Activated CD8-positive, alpha-beta memory T cell treated with anti-CD3 and anti-CD28 coated beads, Interleukin-2, amount 50 U/mL, for 48 hours (primary cell): ENCODE results near the gene RPS24.
A peak's percentile ranks its signal among the peaks of the same experiment; 100 is the strongest.

Experiments used
- DNase-seq: peaks from one replicate; pipeline ENCODE4 v3.0.0-alpha.2; 2020

RPS24 gene

DNA sequence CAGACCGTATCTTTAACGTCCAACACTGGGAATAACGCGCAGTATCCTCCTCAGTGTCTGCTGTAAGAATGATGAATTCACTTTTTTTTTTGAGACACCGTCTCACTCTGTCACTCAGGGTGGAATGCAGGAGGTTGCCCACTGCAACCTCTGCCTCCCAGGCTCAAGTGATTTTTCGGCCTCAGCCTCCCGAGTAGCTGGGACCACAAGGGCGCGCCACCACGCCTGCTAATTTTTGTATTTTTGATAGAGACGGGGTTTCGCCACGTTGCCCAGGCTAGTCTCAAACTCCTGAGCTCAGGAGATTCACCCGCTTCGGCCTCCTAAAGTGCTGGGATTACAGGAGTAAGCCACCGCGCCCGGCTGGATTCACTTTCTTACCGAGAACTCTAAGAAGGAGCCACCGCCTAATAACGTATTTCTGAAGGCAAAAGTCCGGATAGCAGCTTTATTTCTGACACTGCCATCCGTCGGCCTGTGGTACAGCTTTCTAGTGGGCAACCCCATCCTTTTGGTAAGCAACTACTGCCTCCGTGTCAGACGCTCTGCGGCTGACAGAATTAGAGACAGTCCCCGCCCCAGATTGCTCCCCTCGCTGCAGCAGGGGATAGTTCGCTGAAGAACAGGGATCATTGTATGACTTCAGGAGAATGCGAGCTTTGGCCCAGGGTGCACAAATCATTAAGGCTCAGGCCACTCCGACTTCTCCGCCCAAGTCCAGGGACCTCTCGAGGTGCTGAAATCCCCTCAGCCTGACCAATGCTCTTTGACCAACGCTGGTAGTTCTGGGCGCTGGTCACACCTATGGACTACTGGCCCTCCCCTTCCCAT is 5.0 kb upstream of the RPS24 start:
- DNase-seq = peak; percentile 62

- DNase-seq = peak; percentile 93
Measured at GRCh38 chr10:78029269-78030226, 4.1 kb upstream of the RPS24 start, which contains the start of gene POLR3A. Gene POLR3A, minus strand, starts transcription at chr10:78029515. Its CDS starts 108 bp downstream, at chr10:78029407.

GRCh38 chr10:78033387-78033636 is 351 bp upstream of the RPS24 start:
- no peak for DNase-seq

GRCh38 chr10:78035025-78035424 is 1.4 kb downstream of the RPS24 start:
- DNase-seq = no peak

DNA sequence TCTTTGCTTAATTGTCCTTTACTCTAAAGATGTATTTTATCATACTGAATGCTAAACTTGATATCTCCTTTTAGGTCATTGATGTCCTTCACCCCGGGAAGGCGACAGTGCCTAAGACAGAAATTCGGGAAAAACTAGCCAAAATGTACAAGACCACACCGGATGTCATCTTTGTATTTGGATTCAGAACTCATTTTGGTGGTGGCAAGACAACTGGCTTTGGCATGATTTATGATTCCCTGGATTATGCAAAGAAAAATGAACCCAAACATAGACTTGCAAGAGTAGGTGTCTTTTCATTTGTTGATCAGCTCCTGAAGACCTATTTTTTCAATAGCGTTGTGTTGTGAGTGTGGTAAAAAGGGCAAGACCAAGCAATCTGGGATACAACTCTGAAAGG is 1.8 kb downstream of the RPS24 start:
- DNase-seq = no peak

- DNase-seq = no peak
Measured at GRCh38 chr10:78035933-78036583, 2.4 kb downstream of the RPS24 start.

DNA sequence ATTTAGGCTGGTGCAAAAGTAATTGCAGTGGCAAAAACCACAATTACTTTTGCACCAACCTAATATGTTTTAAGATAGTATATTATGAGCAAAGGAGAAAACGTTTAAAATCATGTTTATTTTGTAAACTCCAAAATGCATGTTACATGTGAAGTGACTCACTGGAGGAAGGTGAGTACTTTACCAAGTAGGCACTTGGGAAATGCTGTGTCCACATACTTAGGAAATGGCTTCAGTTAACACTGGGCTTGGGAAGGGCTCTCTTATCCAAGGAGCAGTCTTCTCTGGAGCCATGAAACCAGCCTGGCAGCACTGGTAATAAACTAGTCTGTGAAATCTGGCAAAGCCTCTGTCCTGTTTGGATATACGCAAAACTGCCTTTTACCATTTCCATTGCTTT is 4.4 kb downstream of the RPS24 start:
- no peak for DNase-seq

DNA sequence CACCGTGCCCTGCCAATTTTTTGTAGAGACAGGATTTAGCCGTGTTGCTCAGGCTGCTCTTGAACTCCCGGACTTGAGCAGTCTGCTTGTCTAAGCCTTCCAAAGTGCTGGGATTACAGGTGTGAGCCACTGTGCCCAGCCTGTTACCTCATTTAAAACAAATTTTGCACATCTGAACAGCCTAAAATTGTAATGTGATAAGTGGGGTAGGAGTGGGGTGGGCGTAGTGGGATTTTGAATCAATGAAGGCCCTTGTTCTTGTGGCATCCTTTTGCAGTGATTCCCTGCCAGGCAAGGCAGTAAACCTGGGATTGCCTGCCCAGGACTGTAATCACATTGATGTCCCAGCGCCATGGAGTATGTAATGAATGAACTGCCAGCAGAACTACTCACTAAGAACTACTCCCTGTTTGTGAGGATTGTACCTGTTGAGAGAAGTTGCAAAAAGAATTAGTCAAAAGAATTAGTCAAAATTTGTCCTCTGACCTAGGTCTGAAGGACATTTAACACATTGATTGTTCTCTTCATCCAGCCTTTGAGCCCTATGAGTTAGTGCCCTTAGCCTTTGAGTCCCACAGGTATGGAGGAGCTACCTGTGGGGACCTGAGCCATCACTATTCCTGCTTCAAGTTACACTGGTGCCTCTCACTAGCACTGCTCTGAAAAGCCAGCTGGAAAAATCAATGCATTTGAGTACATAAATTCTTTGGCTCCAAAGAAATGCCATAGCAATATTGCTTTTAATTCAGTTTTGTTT is 5.3 kb downstream of the RPS24 start:
- DNase-seq = no peak

- no peak for DNase-seq
Measured at GRCh38 chr10:78039743-78040142, 6.1 kb downstream of the RPS24 start.

GRCh38 chr10:78041170-78042057 is 7.8 kb downstream of the RPS24 start:
- peak; percentile 70 for DNase-seq

GRCh38 chr10:78042058-78042751 is 8.5 kb downstream of the RPS24 start:
- peak; percentile 63 for DNase-seq

DNA sequence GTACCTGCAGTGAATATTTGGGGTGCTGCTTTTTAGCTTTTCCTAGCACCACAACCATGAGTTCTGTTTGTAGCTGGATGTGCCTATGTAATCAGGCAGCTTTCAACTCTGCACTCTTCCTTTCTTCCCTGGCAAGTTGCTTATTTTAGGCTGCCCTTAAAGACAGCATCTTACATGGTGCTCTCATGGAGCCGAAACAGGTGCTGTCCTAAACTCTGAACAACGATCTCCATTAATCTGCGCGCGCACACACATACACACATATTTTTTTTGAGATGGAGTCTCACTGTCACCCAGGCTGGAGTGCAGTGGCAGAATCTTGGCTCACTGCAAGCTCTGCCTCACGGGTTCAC is 9.1 kb downstream of the RPS24 start:
- peak; percentile 55 for DNase-seq

- no peak for DNase-seq
Measured at GRCh38 chr10:78044179-78044578, 10.5 kb downstream of the RPS24 start.

GRCh38 chr10:78044699-78045098 is 11.0 kb downstream of the RPS24 start:
- no peak for DNase-seq

GRCh38 chr10:78045237-78045636 is 11.6 kb downstream of the RPS24 start:
- DNase-seq = no peak

DNA sequence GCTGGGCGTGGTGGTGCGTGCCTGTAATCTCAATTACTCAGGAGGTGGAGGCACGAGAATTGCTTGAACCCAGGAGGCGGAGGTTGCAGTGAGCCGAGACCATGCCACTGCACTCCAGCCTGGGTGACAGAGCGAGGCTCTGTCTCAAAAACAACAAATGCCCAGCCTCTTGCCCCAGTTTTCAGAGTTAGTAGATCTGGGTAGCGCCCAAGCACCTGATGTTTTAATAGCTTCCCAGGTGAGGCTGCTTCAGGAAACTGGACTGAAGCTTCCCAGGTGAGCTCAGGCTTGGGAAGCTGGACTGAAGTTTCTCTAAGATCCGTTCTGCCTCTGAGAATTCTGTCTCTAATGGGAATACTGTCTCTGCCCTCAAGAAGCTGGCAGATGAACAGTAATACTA is 12.2 kb downstream of the RPS24 start:
- DNase-seq = no peak

- no peak for DNase-seq
Measured at GRCh38 chr10:78046711-78047269, 13.1 kb downstream of the RPS24 start.

GRCh38 chr10:78047314-78047891 is 13.7 kb downstream of the RPS24 start:
- peak; percentile 93 for DNase-seq

- DNase-seq = no peak
Measured at GRCh38 chr10:78049851-78050250, 16.2 kb downstream of the RPS24 start.

- DNase-seq = no peak
Measured at GRCh38 chr10:78053211-78053868, 19.7 kb downstream of the RPS24 start.
